ENCODE measurements around the gene PCNX2.

GRCh38 chr1:232970508-232970907 is 325.0 kb downstream of the PCNX2 start:
- TF ChIP-seq CTCF (conservative IDR thresholded peaks at IDR 0.05; ENCODE audit: low read depth, low read length) (no peak), EZH2 (IDR thresholded peaks at IDR 0.05; ENCODE audit: borderline replicate concordance, low read depth, low read length, poor library complexity, severe bottlenecking) (no peak)
